SK-N-SH (cell line): ENCODE results near the gene STAP2. TPM values are rescaled to one million over a fixed set of nuclear protein-coding genes. Genes with fewer than 3 reads are reported as not detected.

Source experiments
- CTCF ChIA-PET: fragments of 300-600, 350-600 bp; formaldehyde crosslinking; extraction: SDS; loops from one replicate; lab custom pipeline; 2021; lab: Yijun Ruan, JAX
- POLR2A ChIA-PET: fragments of 350-600 bp; sonication (Branson Sonifier 250); formaldehyde crosslinking; extraction: SDS; loops from one replicate; lab custom pipeline; 2020; ENCODE audit warnings: antibody characterized with exemption, inconsistent platforms; lab: Yijun Ruan, JAX
- DNase-seq: peaks from one replicate; pipeline ENCODE4 v3.0.0; 2012
- H2AFZ ChIP-seq: fragments of 200-600 bp; sonication (generic); 2 replicates; pipeline ENCODE4 v1.8.1; 2016; ENCODE audit warnings: antibody characterized with exemption, mild to moderate bottlenecking, low read depth
- H3F3A ChIP-seq: fragments of 200-600 bp; sonication (generic); replicated peaks from 2 replicates; pipeline ENCODE3; 2016; ENCODE audit warnings: antibody characterized with exemption, mild to moderate bottlenecking; ENCODE audit not compliant: insufficient read depth
- H3K27ac ChIP-seq, 2 experiments: fragments of 200-500 bp in 1 of 2; fragments of 200-600 bp in 1 of 2; sonication (Bioruptor generic) in 1 of 2; sonication (generic), shearing (Covaris generic) in 1 of 2; 2 replicates each; pipeline versions ENCODE4 v1.5.1 to v1.6.1; 2014 to 2016; ENCODE audit warnings: low read depth in 2 of 2, inconsistent platforms in 1 of 2, low read length in 1 of 2, mild to moderate bottlenecking in 1 of 2, mixed read lengths in 1 of 2
- H3K27me3 ChIP-seq: fragments of 200-600 bp; sonication (generic), shearing (Covaris generic); 2 replicates; pipeline ENCODE4 v1.6.1; 2016; ENCODE audit warnings: mixed run types; ENCODE audit not compliant: insufficient read depth
- H3K36me3 ChIP-seq, 2 experiments: fragments of 200-500 bp in 1 of 2; fragments of 200-600 bp in 1 of 2; sonication (Bioruptor generic) in 1 of 2; sonication (generic) in 1 of 2; replicated peaks in 1 of 2; 2 replicates each; pipeline versions ENCODE3 to v1.5.1; 2014 to 2016; ENCODE audit warnings: low read length in 1 of 2, mild to moderate bottlenecking in 1 of 2; ENCODE audit not compliant: insufficient read depth in 2 of 2, control insufficient read depth in 1 of 2
- H3K4me1 ChIP-seq, 2 experiments: fragments of 200-500 bp in 1 of 2; fragments of 200-600 bp in 1 of 2; sonication (Bioruptor generic) in 1 of 2; sonication (generic), shearing (Covaris generic) in 1 of 2; 2 replicates each; pipeline versions ENCODE4 v1.5.1 to v1.6.1; 2014 to 2016; ENCODE audit warnings: low read depth in 1 of 2, low read length in 1 of 2, mixed run types in 1 of 2; ENCODE audit not compliant: insufficient read depth in 2 of 2, control insufficient read depth in 1 of 2
- H3K4me2 ChIP-seq: fragments of 200-600 bp; sonication (generic), shearing (Covaris generic); 2 replicates; pipeline ENCODE4 v1.6.1; 2017; ENCODE audit warnings: mixed run types
- H3K4me3 ChIP-seq, 2 experiments: fragments of 200-500 bp in 1 of 2; fragments of 200-600 bp in 1 of 2; sonication (Bioruptor generic) in 1 of 2; sonication (generic), shearing (Covaris generic) in 1 of 2; 2 replicates each; pipeline versions ENCODE4 v1.5.1 to v1.8.1; 2014 to 2016; ENCODE audit warnings: low read depth in 2 of 2, inconsistent platforms in 1 of 2, low read length in 1 of 2, mild to moderate bottlenecking in 1 of 2, mixed read lengths in 1 of 2, moderate library complexity in 1 of 2
- H3K79me2 ChIP-seq: fragments of 200-600 bp; sonication (generic); 2 replicates; pipeline ENCODE4 v1.8.1; 2017; ENCODE audit warnings: mild to moderate bottlenecking; ENCODE audit not compliant: insufficient read depth
- H3K9ac ChIP-seq: fragments of 200-600 bp; sonication (generic); 2 replicates; pipeline ENCODE4 v1.6.1; 2017; ENCODE audit warnings: mixed run types
- H3K9me2 ChIP-seq: fragments of 200-600 bp; sonication (generic); 2 replicates; pipeline ENCODE4 v1.6.1; 2017; ENCODE audit warnings: mixed run types
- H3K9me3 ChIP-seq: fragments of 200-600 bp; sonication (generic); 2 replicates; pipeline ENCODE4 v1.6.1; 2017; ENCODE audit warnings: mixed run types, mild to moderate bottlenecking, moderate library complexity
- H4K20me1 ChIP-seq: fragments of 200-600 bp; sonication (generic); 2 replicates; pipeline ENCODE4 v1.6.1; 2017; ENCODE audit warnings: mild to moderate bottlenecking, mixed run types; ENCODE audit not compliant: insufficient read depth
- EP300 ChIP-seq, 2 experiments: IDR thresholded peaks; 2 replicates each; pipeline versions ENCODE4 v1.4.0 to v1.6.1; 2012; ENCODE audit warnings: borderline replicate concordance in 1 of 2, low read depth in 1 of 2, low read length in 1 of 2
- FOSL2 ChIP-seq: IDR thresholded peaks from 2 replicates; pipeline ENCODE4 v1.4.0; 2012; ENCODE audit warnings: low read depth, mild to moderate bottlenecking, moderate library complexity, borderline replicate concordance
- JUND ChIP-seq: IDR thresholded peaks from 2 replicates; pipeline ENCODE4 v1.4.0; 2012
- MEF2A ChIP-seq: IDR thresholded peaks from 2 replicates; pipeline ENCODE4 v1.4.0; 2012; ENCODE audit warnings: low read depth, borderline replicate concordance
- NFIC ChIP-seq: IDR thresholded peaks from 2 replicates; pipeline ENCODE4 v1.4.0; 2012; ENCODE audit warnings: borderline replicate concordance
- POLR2AphosphoS5 ChIP-seq: IDR thresholded peaks from 2 replicates; pipeline ENCODE4 v1.6.1; 2012; ENCODE audit warnings: low read depth, low read length
- RAD21 ChIP-seq: IDR thresholded peaks from 2 replicates; pipeline ENCODE4 v1.6.1; 2012; ENCODE audit warnings: mild to moderate bottlenecking, low read length
- RCOR1 ChIP-seq: fragments of 150-350 bp; IDR thresholded peaks from 2 replicates; pipeline ENCODE4 v1.6.1; 2017; ENCODE audit warnings: antibody characterized with exemption, low read length
- RXRA ChIP-seq: IDR thresholded peaks from 2 replicates; pipeline ENCODE4 v1.4.0; 2012; ENCODE audit warnings: low read depth, mild to moderate bottlenecking, borderline replicate concordance
- SIN3A ChIP-seq: IDR thresholded peaks from 2 replicates; pipeline ENCODE4 v1.6.1; 2012; ENCODE audit warnings: low read depth, mild to moderate bottlenecking, low read length, moderate library complexity, borderline replicate concordance
- SMC3 ChIP-seq: IDR thresholded peaks from 2 replicates; pipeline ENCODE4 v1.6.1; 2012; ENCODE audit warnings: low read depth, low read length, improper control_type of control experiment
- TAF1 ChIP-seq: IDR thresholded peaks from 2 replicates; pipeline ENCODE4 v1.6.1; 2012; ENCODE audit warnings: low read depth, mild to moderate bottlenecking, low read length, moderate library complexity, borderline replicate concordance
- YY1 ChIP-seq: IDR thresholded peaks from 2 replicates; pipeline ENCODE4 v1.4.0; 2012; ENCODE audit warnings: low read depth, mild to moderate bottlenecking
- WGBS: methylation state at CpG from one replicate; pipeline ENCODE4 v1.1.6; 2017; ENCODE audit warnings: low lambda C conversion rate; 5-methylcytosine and 5-hydroxymethylcytosine counted together
- polyA plus RNA-seq, 3 experiments: library from polyadenylated mRNA; depleted of rRNA; stranded (reverse); fragments of >200 nt; gene quantifications; 2 replicates each; pipeline ENCODE4 v1.2.3, GENCODE V29; 2012
- TF ChIP-seq, protein P1 (sequence below): fragments of 150-350 bp; IDR thresholded peaks from 2 replicates; pipeline ENCODE4 v1.6.1; 2016; ENCODE audit warnings: mild to moderate bottlenecking, low read depth, low read length
- TF ChIP-seq, protein P2 (sequence below): fragments of 200-600 bp; sonication (generic); IDR thresholded peaks from 2 replicates; pipeline ENCODE4 v1.6.1; 2017; ENCODE audit warnings: antibody characterized with exemption, mild to moderate bottlenecking, moderate library complexity

The STAP2 gene
- polyA plus RNA-seq, 1 of the 3 experiments (the other 2 are of a cell fraction): 7.6 TPM

DNA sequence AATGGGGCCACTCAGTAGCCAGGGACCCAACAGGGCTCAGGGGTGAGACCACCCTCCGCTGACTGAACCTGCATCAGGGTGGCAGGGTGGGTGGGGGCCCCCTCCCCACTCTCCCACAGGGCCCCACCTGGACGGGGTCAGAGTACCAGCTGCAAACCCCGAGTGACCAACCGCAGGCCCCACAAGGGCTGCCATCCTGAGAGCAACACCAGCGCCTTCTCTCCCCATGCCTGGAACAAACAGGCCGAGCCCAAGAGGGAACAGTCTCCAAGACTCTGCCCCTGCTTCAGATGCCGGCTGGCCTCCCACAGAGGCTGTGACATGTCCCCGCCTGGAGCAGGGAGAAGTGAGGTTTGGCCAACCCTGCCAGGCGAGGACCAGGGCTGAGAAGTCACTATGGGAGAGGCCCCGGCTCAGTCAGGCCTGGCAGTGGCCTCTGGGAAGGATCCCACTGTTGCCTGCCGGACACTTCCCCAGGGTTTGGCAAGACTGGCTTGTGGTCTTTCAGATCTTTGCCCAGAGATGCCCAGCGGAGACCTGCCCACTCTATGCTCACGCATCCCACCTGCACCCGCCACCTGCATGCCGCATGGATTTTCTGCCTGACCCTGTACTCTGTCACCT lies 31.9 kb upstream of the STAP2 start:
- H3K9ac ChIP-seq: no peak overlapping the region
- DNase-seq: no peak
- H4K20me1 ChIP-seq: peaks cover 11% of the 10 kb centered on the region; the same call in 1 of the 2 replicates
- no peak overlapping the region for H3K4me3 ChIP-seq
- 100% methylated on average over 3 of the region's 15 CpGs for WGBS
- no peaks in the 10 kb centered on the region for H3K9me2 ChIP-seq
- no peak overlapping the region for H2AFZ ChIP-seq
- TF ChIP-seq RXRA (no peak), EP300 (IDR thresholded peaks at IDR 0.05; ENCODE audit: borderline replicate concordance in 1 of 2, low read depth in 1 of 2, low read length in 1 of 2) (no peak), NFIC (no peak), SIN3A (no peak), TAF1 (no peak), RCOR1 (no peak), FOSL2 (no peak), MEF2A (no peak), SMC3 (no peak), JUND (no peak), YY1 (no peak), POLR2AphosphoS5 (no peak)
- TF ChIP-seq, protein P1, sequence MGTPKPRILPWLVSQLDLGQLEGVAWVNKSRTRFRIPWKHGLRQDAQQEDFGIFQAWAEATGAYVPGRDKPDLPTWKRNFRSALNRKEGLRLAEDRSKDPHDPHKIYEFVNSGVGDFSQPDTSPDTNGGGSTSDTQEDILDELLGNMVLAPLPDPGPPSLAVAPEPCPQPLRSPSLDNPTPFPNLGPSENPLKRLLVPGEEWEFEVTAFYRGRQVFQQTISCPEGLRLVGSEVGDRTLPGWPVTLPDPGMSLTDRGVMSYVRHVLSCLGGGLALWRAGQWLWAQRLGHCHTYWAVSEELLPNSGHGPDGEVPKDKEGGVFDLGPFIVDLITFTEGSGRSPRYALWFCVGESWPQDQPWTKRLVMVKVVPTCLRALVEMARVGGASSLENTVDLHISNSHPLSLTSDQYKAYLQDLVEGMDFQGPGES: no peak
- TF ChIP-seq, protein P2, sequence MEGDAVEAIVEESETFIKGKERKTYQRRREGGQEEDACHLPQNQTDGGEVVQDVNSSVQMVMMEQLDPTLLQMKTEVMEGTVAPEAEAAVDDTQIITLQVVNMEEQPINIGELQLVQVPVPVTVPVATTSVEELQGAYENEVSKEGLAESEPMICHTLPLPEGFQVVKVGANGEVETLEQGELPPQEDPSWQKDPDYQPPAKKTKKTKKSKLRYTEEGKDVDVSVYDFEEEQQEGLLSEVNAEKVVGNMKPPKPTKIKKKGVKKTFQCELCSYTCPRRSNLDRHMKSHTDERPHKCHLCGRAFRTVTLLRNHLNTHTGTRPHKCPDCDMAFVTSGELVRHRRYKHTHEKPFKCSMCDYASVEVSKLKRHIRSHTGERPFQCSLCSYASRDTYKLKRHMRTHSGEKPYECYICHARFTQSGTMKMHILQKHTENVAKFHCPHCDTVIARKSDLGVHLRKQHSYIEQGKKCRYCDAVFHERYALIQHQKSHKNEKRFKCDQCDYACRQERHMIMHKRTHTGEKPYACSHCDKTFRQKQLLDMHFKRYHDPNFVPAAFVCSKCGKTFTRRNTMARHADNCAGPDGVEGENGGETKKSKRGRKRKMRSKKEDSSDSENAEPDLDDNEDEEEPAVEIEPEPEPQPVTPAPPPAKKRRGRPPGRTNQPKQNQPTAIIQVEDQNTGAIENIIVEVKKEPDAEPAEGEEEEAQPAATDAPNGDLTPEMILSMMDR: no peak
- H3F3A ChIP-seq: peaks cover 6% of the 10 kb centered on the region
- peaks cover 83% of the 10 kb centered on the region for H3K79me2 ChIP-seq
- H3K27ac ChIP-seq: no peak overlapping the region
- H3K9me3 ChIP-seq: no peaks in the 10 kb centered on the region
- peaks cover 0 to 9% of the 10 kb centered on the region in 2 experiments for H3K36me3 ChIP-seq
- POLR2A ChIA-PET: no interaction called here
- no peak overlapping the region for H3K4me2 ChIP-seq
- CTCF ChIA-PET: interaction anchor here (0.6 to 1.8 kb wide), 9 partner anchors 8 to 186 kb away, joined by 3 to 10 read pairs (median 3); partner anchors contain the start of gene SH3GL1
- H3K27me3 ChIP-seq: no peaks in the 10 kb centered on the region
- H3K4me1 ChIP-seq: peaks cover 22 to 57% of the 10 kb centered on the region in 2 experiments

DNA sequence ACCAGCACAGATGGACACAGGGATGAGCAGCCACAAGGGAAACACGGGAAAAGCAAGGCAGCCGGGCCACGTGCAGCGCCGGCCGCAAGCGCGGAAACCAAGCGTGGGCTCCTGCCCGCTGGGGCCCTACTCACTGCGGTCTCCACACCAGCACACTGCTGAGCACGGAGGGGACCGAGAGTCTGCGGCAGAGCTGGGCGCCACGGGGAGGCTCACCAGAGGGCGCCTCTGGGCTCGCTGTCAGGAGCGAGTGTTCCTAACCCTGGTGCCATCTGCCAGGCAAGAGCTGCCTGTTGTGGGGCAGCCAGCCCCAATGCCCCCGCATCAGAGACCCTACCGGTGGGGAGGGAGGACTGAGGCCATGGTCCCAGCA lies 31.2 kb upstream of the STAP2 start:
- H3K4me3 ChIP-seq: no peak overlapping the region
- no peaks in the 10 kb centered on the region for H3K9me2 ChIP-seq
- ChIA-PET POLR2A (no interaction called here), CTCF (interaction anchor here (0.6 to 1.8 kb wide), 8 partner anchors 9 to 183 kb away, joined by 3 to 10 read pairs (median 3); partner anchors contain the start of gene SH3GL1)
- H4K20me1 ChIP-seq: peaks cover 11% of the 10 kb centered on the region; the same call in 1 of the 2 replicates
- H3K27me3 ChIP-seq: no peaks in the 10 kb centered on the region
- peaks cover 77% of the 10 kb centered on the region for H3K79me2 ChIP-seq
- WGBS: 80% methylated on average over 1 of the region's 21 CpGs
- no peak overlapping the region for H3K4me2 ChIP-seq
- H3K9me3 ChIP-seq: no peaks in the 10 kb centered on the region
- no peak overlapping the region for H2AFZ ChIP-seq
- peaks cover 0 to 15% of the 10 kb centered on the region in 2 experiments for H3K36me3 ChIP-seq
- H3K9ac ChIP-seq: no peak overlapping the region
- DNase-seq: no peak
- TF ChIP-seq SMC3 (peak; percentile 35), FOSL2 (no peak), RAD21 (peak; percentile 33)
- peaks cover 2% of the 10 kb centered on the region for H3F3A ChIP-seq
- H3K27ac ChIP-seq: peak overlapping the region in 1 of 2 experiments; percentile 22; a peak in 1 of 4 replicates
- peaks cover 15 to 51% of the 10 kb centered on the region in 2 experiments; a peak in 3 of 4 replicates for H3K4me1 ChIP-seq
